ENCODE measurements around the gene CYP3A4.
"Not testable (repeated sequence)": the region's sequence is repeated elsewhere in the genome, so short reads cannot be mapped to it uniquely, and the experiment has no call there.

The CYP3A4 gene

GRCh38 chr7:99792967-99793366, 9.0 kb upstream of the CYP3A4 start:
- DNase-seq (ENCODE audit: low read depth), result no peak

- DNase-seq (ENCODE audit: low read depth), result no peak
Observed at GRCh38 chr7:99791667-99792369, 7.8 kb upstream of the CYP3A4 start.

GRCh38 chr7:99791021-99791420, 7.0 kb upstream of the CYP3A4 start:
- peak; percentile 11 for DNase-seq (ENCODE audit: low read depth)

- no peak for DNase-seq (ENCODE audit: low read depth)
Observed at GRCh38 chr7:99790407-99790806, 6.4 kb upstream of the CYP3A4 start.

- DNase-seq (ENCODE audit: low read depth), result no peak
Observed at GRCh38 chr7:99789441-99790070, 5.6 kb upstream of the CYP3A4 start.

- DNase-seq (ENCODE audit: low read depth), result no peak
Observed at GRCh38 chr7:99788554-99788953, 4.6 kb upstream of the CYP3A4 start.

- DNase-seq (ENCODE audit: low read depth), result no peak
Observed at GRCh38 chr7:99786726-99787335, 2.8 kb upstream of the CYP3A4 start.

- not testable (repeated sequence) for DNase-seq (ENCODE audit: low read depth)
Observed at GRCh38 chr7:99785654-99786053, 1.7 kb upstream of the CYP3A4 start.

- no peak for DNase-seq (ENCODE audit: low read depth)
Observed at GRCh38 chr7:99782012-99782953, 1.7 kb downstream of the CYP3A4 start.

- no peak for DNase-seq (ENCODE audit: low read depth)
Observed at GRCh38 chr7:99780588-99780987, 3.4 kb downstream of the CYP3A4 start.

GRCh38 chr7:99779949-99780348, 4.0 kb downstream of the CYP3A4 start:
- DNase-seq (ENCODE audit: low read depth), result no peak

GRCh38 chr7:99778880-99779279, 5.1 kb downstream of the CYP3A4 start:
- no peak for DNase-seq (ENCODE audit: low read depth)

GRCh38 chr7:99773395-99773794, 10.6 kb downstream of the CYP3A4 start:
- not testable (repeated sequence) for DNase-seq (ENCODE audit: low read depth)

- no peak for DNase-seq (ENCODE audit: low read depth)
Observed at GRCh38 chr7:99772565-99772964, 11.4 kb downstream of the CYP3A4 start.

GRCh38 chr7:99769494-99769893, 14.5 kb downstream of the CYP3A4 start:
- DNase-seq (ENCODE audit: low read depth), result not testable (repeated sequence)

GRCh38 chr7:99768471-99768870, 15.5 kb downstream of the CYP3A4 start:
- DNase-seq (ENCODE audit: low read depth), result no peak

GRCh38 chr7:99767662-99768061, 16.3 kb downstream of the CYP3A4 start:
- no peak for DNase-seq (ENCODE audit: low read depth)

- DNase-seq (ENCODE audit: low read depth), result no peak
Observed at GRCh38 chr7:99766484-99767099, 17.4 kb downstream of the CYP3A4 start.

- no peak for DNase-seq (ENCODE audit: low read depth)
Observed at GRCh38 chr7:99764478-99764877, 19.5 kb downstream of the CYP3A4 start.

GRCh38 chr7:99762680-99763327, 21.2 kb downstream of the CYP3A4 start:
- no peak for DNase-seq (ENCODE audit: low read depth)

GRCh38 chr7:99755085-99755484, 28.9 kb downstream of the CYP3A4 start:
- DNase-seq (ENCODE audit: low read depth), result no peak
